Stimulated activated CD4-positive, alpha-beta T cell treated with anti-CD3 and anti-CD28 coated beads, Interleukin-12 subunit alpha, Interleukin-12 subunit beta, amount 100 ng/mL, for 4 hours (primary cell): ENCODE results near the gene SCGB1D2.
"Not testable (repeated sequence)": the region's sequence is repeated elsewhere in the genome, so short reads cannot be mapped to it uniquely, and the experiment has no call there.

Experiments used
- DNase-seq: peaks from one replicate; pipeline ENCODE4 v3.0.0-alpha.2; 2020

SCGB1D2 gene

GRCh38 chr11:62242021-62242420 is at the start of gene SCGB1D2:
TSS of gene SCGB1D2 (plus strand) at chr11:62242239. CDS start at chr11:62242308, 69 bp downstream.
- no peak for DNase-seq

GRCh38 chr11:62193952-62194351 is 48.1 kb upstream of the SCGB1D2 start:
- DNase-seq: no peak

GRCh38 chr11:62195010-62195409 is 47.0 kb upstream of the SCGB1D2 start:
- DNase-seq: not testable (repeated sequence)

GRCh38 chr11:62195945-62196344 is 46.1 kb upstream of the SCGB1D2 start:
- no peak for DNase-seq

- DNase-seq: not testable (repeated sequence)
Observed at GRCh38 chr11:62197400-62197799, 44.6 kb upstream of the SCGB1D2 start.

GRCh38 chr11:62201376-62201775 is 40.7 kb upstream of the SCGB1D2 start:
- no peak for DNase-seq

- no peak for DNase-seq
Observed at GRCh38 chr11:62202910-62203309, 39.1 kb upstream of the SCGB1D2 start.

GRCh38 chr11:62204430-62204829 is 37.6 kb upstream of the SCGB1D2 start:
- no peak for DNase-seq

- DNase-seq: no peak
Observed at GRCh38 chr11:62205441-62205840, 36.6 kb upstream of the SCGB1D2 start.

- DNase-seq: not testable (repeated sequence)
Observed at GRCh38 chr11:62206276-62207066, 35.6 kb upstream of the SCGB1D2 start.

- DNase-seq: no peak
Observed at GRCh38 chr11:62208785-62209144, 33.3 kb upstream of the SCGB1D2 start.

- no peak for DNase-seq
Observed at GRCh38 chr11:62217191-62217748, 24.8 kb upstream of the SCGB1D2 start.

GRCh38 chr11:62221498-62221897 is 20.5 kb upstream of the SCGB1D2 start:
- no peak for DNase-seq

- no peak for DNase-seq
Observed at GRCh38 chr11:62223095-62223494, 18.9 kb upstream of the SCGB1D2 start.

- no peak for DNase-seq
Observed at GRCh38 chr11:62233730-62234129, 8.3 kb upstream of the SCGB1D2 start.

GRCh38 chr11:62236187-62236586 is 5.9 kb upstream of the SCGB1D2 start:
- no peak for DNase-seq

- DNase-seq: no peak
Observed at GRCh38 chr11:62237499-62237898, 4.5 kb upstream of the SCGB1D2 start.

GRCh38 chr11:62238151-62238550 is 3.9 kb upstream of the SCGB1D2 start:
- DNase-seq: no peak

GRCh38 chr11:62241095-62241494 is 944 bp upstream of the SCGB1D2 start:
- DNase-seq: no peak

GRCh38 chr11:62245271-62245753 is 3.3 kb downstream of the SCGB1D2 start:
- no peak for DNase-seq

- DNase-seq: no peak
Observed at GRCh38 chr11:62251698-62252097, 9.7 kb downstream of the SCGB1D2 start.

- DNase-seq: no peak
Observed at GRCh38 chr11:62253999-62254542, 12.0 kb downstream of the SCGB1D2 start.

- DNase-seq: no peak
Observed at GRCh38 chr11:62256281-62256680, 14.2 kb downstream of the SCGB1D2 start.

GRCh38 chr11:62260261-62260953 is 18.4 kb downstream of the SCGB1D2 start:
- no peak for DNase-seq
